Liver (tissue), 3 donors: ENCODE data around the gene IPO9.

Source experiments
- FOXA1 ChIP-seq: IDR thresholded peaks from 2 replicates; pipeline ENCODE4 v1.6.1; 2016; ENCODE audit warnings: antibody characterized with exemption
- HNF4G ChIP-seq: IDR thresholded peaks from 2 replicates; pipeline ENCODE4 v1.6.1; 2016; ENCODE audit warnings: antibody characterized with exemption
- TF ChIP-seq, protein P1 (sequence below): fragments of 150-350 bp; IDR thresholded peaks from 2 replicates; pipeline ENCODE4 v1.5.1; 2017; ENCODE audit warnings: improper control_type of control experiment, low read depth, low read length; ENCODE audit not compliant: missing input control
- TF ChIP-seq, protein P2 (sequence below): IDR thresholded peaks from 2 replicates; pipeline ENCODE4 v1.6.1; 2016; ENCODE audit warnings: antibody characterized with exemption, mild to moderate bottlenecking
- TF ChIP-seq, protein P3 (sequence below): IDR thresholded peaks from 2 replicates; pipeline ENCODE4 v1.6.1; 2016; ENCODE audit warnings: antibody characterized with exemption
- donor health status: healthy.
- donor health status: healthy.

- TF ChIP-seq, protein P1, sequence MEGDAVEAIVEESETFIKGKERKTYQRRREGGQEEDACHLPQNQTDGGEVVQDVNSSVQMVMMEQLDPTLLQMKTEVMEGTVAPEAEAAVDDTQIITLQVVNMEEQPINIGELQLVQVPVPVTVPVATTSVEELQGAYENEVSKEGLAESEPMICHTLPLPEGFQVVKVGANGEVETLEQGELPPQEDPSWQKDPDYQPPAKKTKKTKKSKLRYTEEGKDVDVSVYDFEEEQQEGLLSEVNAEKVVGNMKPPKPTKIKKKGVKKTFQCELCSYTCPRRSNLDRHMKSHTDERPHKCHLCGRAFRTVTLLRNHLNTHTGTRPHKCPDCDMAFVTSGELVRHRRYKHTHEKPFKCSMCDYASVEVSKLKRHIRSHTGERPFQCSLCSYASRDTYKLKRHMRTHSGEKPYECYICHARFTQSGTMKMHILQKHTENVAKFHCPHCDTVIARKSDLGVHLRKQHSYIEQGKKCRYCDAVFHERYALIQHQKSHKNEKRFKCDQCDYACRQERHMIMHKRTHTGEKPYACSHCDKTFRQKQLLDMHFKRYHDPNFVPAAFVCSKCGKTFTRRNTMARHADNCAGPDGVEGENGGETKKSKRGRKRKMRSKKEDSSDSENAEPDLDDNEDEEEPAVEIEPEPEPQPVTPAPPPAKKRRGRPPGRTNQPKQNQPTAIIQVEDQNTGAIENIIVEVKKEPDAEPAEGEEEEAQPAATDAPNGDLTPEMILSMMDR, result no peak
- TF ChIP-seq FOXA1, result no peak
- TF ChIP-seq, protein P2, sequence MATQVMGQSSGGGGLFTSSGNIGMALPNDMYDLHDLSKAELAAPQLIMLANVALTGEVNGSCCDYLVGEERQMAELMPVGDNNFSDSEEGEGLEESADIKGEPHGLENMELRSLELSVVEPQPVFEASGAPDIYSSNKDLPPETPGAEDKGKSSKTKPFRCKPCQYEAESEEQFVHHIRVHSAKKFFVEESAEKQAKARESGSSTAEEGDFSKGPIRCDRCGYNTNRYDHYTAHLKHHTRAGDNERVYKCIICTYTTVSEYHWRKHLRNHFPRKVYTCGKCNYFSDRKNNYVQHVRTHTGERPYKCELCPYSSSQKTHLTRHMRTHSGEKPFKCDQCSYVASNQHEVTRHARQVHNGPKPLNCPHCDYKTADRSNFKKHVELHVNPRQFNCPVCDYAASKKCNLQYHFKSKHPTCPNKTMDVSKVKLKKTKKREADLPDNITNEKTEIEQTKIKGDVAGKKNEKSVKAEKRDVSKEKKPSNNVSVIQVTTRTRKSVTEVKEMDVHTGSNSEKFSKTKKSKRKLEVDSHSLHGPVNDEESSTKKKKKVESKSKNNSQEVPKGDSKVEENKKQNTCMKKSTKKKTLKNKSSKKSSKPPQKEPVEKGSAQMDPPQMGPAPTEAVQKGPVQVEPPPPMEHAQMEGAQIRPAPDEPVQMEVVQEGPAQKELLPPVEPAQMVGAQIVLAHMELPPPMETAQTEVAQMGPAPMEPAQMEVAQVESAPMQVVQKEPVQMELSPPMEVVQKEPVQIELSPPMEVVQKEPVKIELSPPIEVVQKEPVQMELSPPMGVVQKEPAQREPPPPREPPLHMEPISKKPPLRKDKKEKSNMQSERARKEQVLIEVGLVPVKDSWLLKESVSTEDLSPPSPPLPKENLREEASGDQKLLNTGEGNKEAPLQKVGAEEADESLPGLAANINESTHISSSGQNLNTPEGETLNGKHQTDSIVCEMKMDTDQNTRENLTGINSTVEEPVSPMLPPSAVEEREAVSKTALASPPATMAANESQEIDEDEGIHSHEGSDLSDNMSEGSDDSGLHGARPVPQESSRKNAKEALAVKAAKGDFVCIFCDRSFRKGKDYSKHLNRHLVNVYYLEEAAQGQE, result no peak
- TF ChIP-seq, protein P3, sequence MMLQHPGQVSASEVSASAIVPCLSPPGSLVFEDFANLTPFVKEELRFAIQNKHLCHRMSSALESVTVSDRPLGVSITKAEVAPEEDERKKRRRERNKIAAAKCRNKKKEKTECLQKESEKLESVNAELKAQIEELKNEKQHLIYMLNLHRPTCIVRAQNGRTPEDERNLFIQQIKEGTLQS, result no peak
- no peak for TF ChIP-seq HNF4G
Observed at GRCh38 chr1:201916649-201917249, 87.8 kb downstream of the IPO9 start.
